Urinary bladder (tissue), 4 donors: ENCODE data around the gene WDR76. TPM values are rescaled to one million over a fixed set of nuclear protein-coding genes. Genes with fewer than 3 reads are reported as not detected.

Experiments
- DNase-seq: peaks from one replicate; pipeline ENCODE4 v3.0.0-alpha.2; 2015; ENCODE audit errors: extremely low spot score
- H3K27ac ChIP-seq: one replicate; pipeline ENCODE4 v1.5.1; 2013; ENCODE audit warnings: low read depth, mild to moderate bottlenecking, moderate library complexity
- H3K36me3 ChIP-seq: one replicate; pipeline ENCODE4 v1.6.1; 2013; ENCODE audit warnings: mild to moderate bottlenecking, moderate library complexity; ENCODE audit not compliant: insufficient read depth
- H3K4me1 ChIP-seq: one replicate; pipeline ENCODE4 v1.6.1; 2013; ENCODE audit warnings: mild to moderate bottlenecking, moderate library complexity; ENCODE audit not compliant: insufficient read depth
- H3K4me3 ChIP-seq: one replicate; pipeline ENCODE4 v1.5.1; 2013; ENCODE audit warnings: low read depth, low read length
- WGBS: extraction: QIAGEN DNeasy Blood & Tissue Kit; methylation state at CpG from one replicate; pipeline ENCODE4 v1.1.7; 2013; 5-methylcytosine and 5-hydroxymethylcytosine counted together
- polyA plus RNA-seq: library from polyadenylated mRNA; stranded (reverse); fragments of 200-250 nt; gene quantifications from one replicate; pipeline ENCODE4 v1.2.3, GENCODE V29; 2013
- total RNA-seq: library from RNA; depleted of rRNA; stranded (reverse); fragments of >200 nt; gene quantifications from one replicate; pipeline ENCODE4 v1.2.3, GENCODE V29; 2014
- donor health status: healthy with polysubstance abuse.
- donor health status: healthy.

Gene WDR76
- total and polyA plus RNA-seq, 2 donors, result 3.1 to 17.1 TPM

- DNase-seq, result no peak
- 83% methylated on average over 3 of the region's 3 CpGs for WGBS
- no peaks in the 10 kb centered on the region for H3K36me3 ChIP-seq
- H3K4me1 ChIP-seq, result no peaks in the 10 kb centered on the region
- H3K27ac ChIP-seq, result no peak overlapping the region
- H3K4me3 ChIP-seq, result no peak overlapping the region
Observed at GRCh38 chr15:43876872-43877271, 50.1 kb downstream of the WDR76 start.

- Histone ChIP-seq H3K27ac (no peak overlapping the region), H3K4me3 (no peak overlapping the region), H3K36me3 (no peaks in the 10 kb centered on the region), H3K4me1 (no peaks in the 10 kb centered on the region)
- WGBS, result 67% methylated on average over 4 of the region's 4 CpGs
- DNase-seq, result no peak
Observed at GRCh38 chr15:43877371-43877770, 50.6 kb downstream of the WDR76 start.

GRCh38 chr15:43878446-43878845 is 51.6 kb downstream of the WDR76 start:
- 92% methylated on average over 2 of the region's 2 CpGs for WGBS
- DNase-seq, result no peak
- Histone ChIP-seq H3K27ac (no peak overlapping the region), H3K4me1 (no peaks in the 10 kb centered on the region), H3K4me3 (no peak overlapping the region), H3K36me3 (no peaks in the 10 kb centered on the region)

GRCh38 chr15:43879386-43880355 is 52.9 kb downstream of the WDR76 start:
- Histone ChIP-seq H3K27ac (no peak overlapping the region), H3K4me3 (no peak overlapping the region), H3K36me3 (no peaks in the 10 kb centered on the region), H3K4me1 (no peaks in the 10 kb centered on the region)
- DNase-seq, result no peak
- 59% methylated on average over 15 of the region's 15 CpGs for WGBS

GRCh38 chr15:43880406-43881194 is 53.8 kb downstream of the WDR76 start:
- no peak for DNase-seq
- Histone ChIP-seq H3K4me3 (no peak overlapping the region), H3K36me3 (no peaks in the 10 kb centered on the region), H3K4me1 (no peaks in the 10 kb centered on the region), H3K27ac (no peak overlapping the region)
- WGBS, result 71% methylated on average over 5 of the region's 5 CpGs

- no peak overlapping the region for H3K4me3 ChIP-seq
- WGBS, result 88% methylated on average over 4 of the region's 4 CpGs
- H3K27ac ChIP-seq, result no peak overlapping the region
- no peak for DNase-seq
- no peaks in the 10 kb centered on the region for H3K4me1 ChIP-seq
- H3K36me3 ChIP-seq, result no peaks in the 10 kb centered on the region
Observed at GRCh38 chr15:43881245-43881644, 54.4 kb downstream of the WDR76 start.

- Histone ChIP-seq H3K36me3 (no peaks in the 10 kb centered on the region), H3K4me3 (no peak overlapping the region), H3K27ac (no peak overlapping the region), H3K4me1 (no peaks in the 10 kb centered on the region)
- 91% methylated on average over 7 of the region's 7 CpGs for WGBS
- DNase-seq, result no peak
Observed at GRCh38 chr15:43881944-43882343, 55.1 kb downstream of the WDR76 start.

GRCh38 chr15:43883571-43883970 is 56.8 kb downstream of the WDR76 start:
- Histone ChIP-seq H3K4me1 (no peaks in the 10 kb centered on the region), H3K36me3 (no peaks in the 10 kb centered on the region), H3K27ac (no peak overlapping the region), H3K4me3 (no peak overlapping the region)
- DNase-seq, result no peak
- WGBS, result 97% methylated on average over 3 of the region's 3 CpGs

GRCh38 chr15:43886558-43886957 is 59.8 kb downstream of the WDR76 start:
- DNase-seq, result no peak
- H3K4me1 ChIP-seq, result no peaks in the 10 kb centered on the region
- H3K36me3 ChIP-seq, result no peaks in the 10 kb centered on the region
- no peak overlapping the region for H3K27ac ChIP-seq
- 75% methylated on average over 4 of the region's 4 CpGs for whole genome bisulfite sequencing
- no peak overlapping the region for H3K4me3 ChIP-seq

- Histone ChIP-seq H3K36me3 (no peaks in the 10 kb centered on the region), H3K4me1 (no peaks in the 10 kb centered on the region), H3K27ac (no peak overlapping the region), H3K4me3 (no peak overlapping the region)
- DNase-seq, result no peak
- WGBS, result 86% methylated on average over 5 of the region's 5 CpGs
Observed at GRCh38 chr15:43887901-43888300, 61.1 kb downstream of the WDR76 start.

- Histone ChIP-seq H3K27ac (no peak overlapping the region), H3K4me3 (no peak overlapping the region), H3K4me1 (no peaks in the 10 kb centered on the region), H3K36me3 (no peaks in the 10 kb centered on the region)
- 90% methylated on average over 3 of the region's 3 CpGs for WGBS
- DNase-seq, result no peak
Observed at GRCh38 chr15:43889042-43889441, 62.2 kb downstream of the WDR76 start.

- Histone ChIP-seq H3K4me3 (no peak overlapping the region), H3K4me1 (no peaks in the 10 kb centered on the region), H3K36me3 (no peaks in the 10 kb centered on the region), H3K27ac (no peak overlapping the region)
- 50% methylated on average over 1 of the region's 1 CpG for WGBS
- DNase-seq, result no peak
Observed at GRCh38 chr15:43893956-43894355, 67.2 kb downstream of the WDR76 start.

GRCh38 chr15:43895586-43895985 is 68.8 kb downstream of the WDR76 start:
- no peaks in the 10 kb centered on the region for H3K36me3 ChIP-seq
- H3K27ac ChIP-seq, result no peak overlapping the region
- WGBS, result 60% methylated on average over 5 of the region's 5 CpGs
- no peak overlapping the region for H3K4me3 ChIP-seq
- H3K4me1 ChIP-seq, result no peaks in the 10 kb centered on the region
- no peak for DNase-seq

GRCh38 chr15:43896543-43896942 is 69.7 kb downstream of the WDR76 start:
- H3K4me3 ChIP-seq, result no peak overlapping the region
- DNase-seq, result no peak
- no peak overlapping the region for H3K27ac ChIP-seq
- no peaks in the 10 kb centered on the region for H3K4me1 ChIP-seq
- WGBS, result 91% methylated on average over 1 of the region's 1 CpG
- H3K36me3 ChIP-seq, result no peaks in the 10 kb centered on the region
